Spinal cord (tissue), 10 donors: ENCODE data around the gene ANKRD60. TPM values are rescaled to one million over a fixed set of nuclear protein-coding genes. Genes with fewer than 3 reads are reported as not detected.

Source experiments
- DNase-seq, 6 donors: peaks; one replicate each; pipeline versions ENCODE4 v3.0.0 to v3.0.0-alpha.2; 2013 to 2015; ENCODE audit warnings: low spot score in 6 of 6, low read depth in 4 of 6
- H3K27ac ChIP-seq: one replicate; pipeline ENCODE4 v1.5.1; 2013; ENCODE audit warnings: low read depth, low read length, control low read depth
- H3K27me3 ChIP-seq: one replicate; pipeline ENCODE4 v1.6.1; 2013; ENCODE audit warnings: low read length; ENCODE audit not compliant: control insufficient read depth, insufficient read depth
- H3K36me3 ChIP-seq: one replicate; pipeline ENCODE4 v1.6.1; 2013; ENCODE audit warnings: low read length; ENCODE audit not compliant: control insufficient read depth, insufficient read depth
- H3K4me1 ChIP-seq: one replicate; pipeline ENCODE4 v1.6.1; 2013; ENCODE audit warnings: low read length; ENCODE audit not compliant: control insufficient read depth, insufficient read depth
- H3K4me3 ChIP-seq: one replicate; pipeline ENCODE4 v1.5.1; 2013; ENCODE audit warnings: low read depth, low read length, control low read depth
- H3K9me3 ChIP-seq: one replicate; pipeline ENCODE4 v1.6.1; 2013; ENCODE audit warnings: low read length; ENCODE audit not compliant: control insufficient read depth, insufficient read depth
- WGBS: methylation state at CpG from one replicate; pipeline ENCODE4 v1.1.5; 2013; ENCODE audit warnings: missing lambda C conversion rate; ENCODE audit not compliant: insufficient coverage; 5-methylcytosine and 5-hydroxymethylcytosine counted together
- long read RNA-seq, 4 donors: transcript quantifications; one replicate each; lab custom pipeline, GENCODE V29; 2026
- polyA plus RNA-seq, 2 donors: library from polyadenylated mRNA; unstranded; fragments of 120-200 nt; gene quantifications; one replicate each; pipeline ENCODE4 v1.2.1, GENCODE V29; 2013; ENCODE audit not compliant: insufficient read length in 2 of 2
- total RNA-seq, 2 donors: library from RNA; depleted of rRNA in 1 of 2; stranded (reverse); fragments of 120-200 nt in 1 of 2; fragments of >200 nt in 1 of 2; gene quantifications; one replicate each; pipeline versions ENCODE4 v1.2.3 to v1.2.4, GENCODE V29; 2013 to 2014
- donor health status: healthy.

Gene ANKRD60, protein sequence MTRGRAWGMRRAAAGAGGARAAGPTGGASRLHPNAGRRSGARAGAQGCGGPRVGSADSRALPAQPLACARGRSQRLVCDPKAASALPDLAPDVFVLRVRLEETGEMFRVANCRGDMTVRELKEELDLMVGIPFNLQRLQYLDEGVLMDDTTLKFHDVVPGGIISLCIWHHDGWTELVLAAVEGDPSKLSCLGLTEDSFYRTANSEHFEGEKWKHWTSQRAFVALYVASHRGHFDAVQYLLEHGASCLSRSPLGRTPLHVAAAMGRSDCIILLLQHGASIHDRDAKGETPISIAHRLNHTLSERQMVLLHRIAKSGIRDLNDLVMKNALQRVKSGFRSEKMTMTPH
- total RNA-seq (not detected), polyA plus RNA-seq (not detected)
- long read RNA-seq, donor 1, result 0 reads
- long read RNA-seq, donor 2, result 0 reads
- long read RNA-seq, donor 3, result 0 reads
- long read RNA-seq, donor 4, result 0 reads

DNA sequence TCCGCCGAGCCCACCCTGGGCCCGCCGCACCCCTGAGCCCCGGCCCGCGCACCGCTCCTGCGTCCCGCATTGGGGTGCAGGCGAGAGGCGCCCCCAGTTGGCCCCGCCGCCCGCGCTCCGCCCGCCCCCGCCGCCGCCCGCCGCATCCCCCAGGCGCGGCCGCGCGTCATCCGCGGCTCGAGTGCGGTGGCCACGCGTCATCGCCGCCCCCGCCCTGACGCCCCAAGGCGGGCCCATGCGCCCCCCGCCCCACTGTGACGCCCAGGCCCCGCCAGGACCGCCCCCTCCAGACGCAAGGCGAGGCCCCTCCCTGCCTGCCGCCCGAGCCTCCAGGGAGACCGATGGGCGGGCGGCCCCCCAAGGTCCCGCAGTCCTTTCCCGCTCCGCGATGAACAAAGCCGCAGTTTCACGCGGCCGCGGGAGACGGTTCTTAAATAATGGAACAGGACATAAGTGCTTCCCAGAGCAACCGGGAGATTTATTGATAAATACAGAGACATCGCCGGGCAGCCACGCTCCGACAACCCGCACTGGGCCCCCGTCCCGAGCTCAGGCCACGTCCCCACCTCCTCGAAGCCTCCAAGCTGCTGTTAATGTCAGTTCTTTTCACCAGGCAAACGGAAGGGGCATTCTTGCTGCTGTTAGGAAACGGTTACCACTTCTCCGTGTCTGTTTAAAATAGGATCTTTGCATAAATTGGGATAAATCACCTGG lies at the start of gene ANKRD60:
ANKRD60 (minus strand) TSS at position 170 of the 714 bp plus-strand sequence; CDS start at position 170, 0 bp downstream.
- Histone ChIP-seq H3K36me3 (no peaks in the 10 kb centered on the region), H3K4me1 (peaks cover 15% of the 10 kb centered on the region), H3K9me3 (no peaks in the 10 kb centered on the region), H3K27ac (no peak within 1 kb of the TSS), H3K4me3 (peak within 1 kb of the TSS; percentile 18), H3K27me3 (peaks cover 42% of the 10 kb centered on the region)
- DNase-seq, result peak in 2 of 6 donors; percentile 61 to 78
- WGBS, result under 1% methylated on average over 74 of the region's 74 CpGs

DNA sequence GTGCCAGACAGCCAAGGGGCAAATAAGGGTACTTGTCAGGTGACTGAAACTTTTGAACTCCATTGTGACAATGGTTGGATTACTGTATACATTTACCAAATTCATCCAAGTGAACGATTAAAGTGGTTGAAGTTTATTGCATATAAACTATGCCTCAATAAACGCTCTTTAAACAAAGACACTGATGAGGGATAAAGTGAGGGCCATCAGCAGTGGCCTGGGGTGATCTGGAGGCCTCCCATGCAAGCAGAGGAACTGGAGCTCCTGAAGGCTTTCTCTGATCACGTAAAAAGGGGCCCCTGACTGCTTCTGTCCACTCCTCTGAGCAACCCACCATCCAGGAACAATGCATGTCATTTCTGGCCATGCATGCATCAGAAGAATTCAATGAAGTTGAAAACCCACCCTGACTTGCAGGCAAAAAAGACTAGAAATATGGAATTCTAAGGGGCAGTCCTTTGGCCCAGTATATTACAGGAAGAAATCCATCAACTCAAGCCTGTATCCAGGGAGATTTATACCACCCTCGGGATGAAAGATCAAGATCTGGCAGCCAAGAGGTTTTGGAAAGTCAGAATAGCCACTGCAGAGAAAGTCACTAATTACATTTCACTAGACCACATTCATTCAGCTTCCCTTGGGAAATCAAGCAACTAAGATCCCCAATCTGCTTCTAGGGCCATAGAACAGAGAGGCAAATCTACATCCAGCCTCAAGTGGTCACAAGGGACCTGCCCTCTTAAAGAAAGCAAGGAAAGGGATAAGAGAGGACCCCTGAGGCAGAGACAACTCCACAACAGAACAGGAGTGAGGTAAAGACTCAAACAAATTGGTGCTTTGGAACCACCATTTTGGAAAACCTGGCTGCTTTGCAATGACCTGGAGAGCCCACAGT lies 49.4 kb upstream of the ANKRD60 start:
- no peaks in the 10 kb centered on the region for H3K36me3 ChIP-seq
- H3K4me1 ChIP-seq, result no peaks in the 10 kb centered on the region
- no peak overlapping the region for H3K4me3 ChIP-seq
- DNase-seq, result peak in 1 of 6 donors; percentile 30
- no peak overlapping the region for H3K27ac ChIP-seq
- 68% methylated on average over 3 of the region's 4 CpGs for WGBS
- H3K9me3 ChIP-seq, result no peaks in the 10 kb centered on the region
- no peaks in the 10 kb centered on the region for H3K27me3 ChIP-seq

DNA sequence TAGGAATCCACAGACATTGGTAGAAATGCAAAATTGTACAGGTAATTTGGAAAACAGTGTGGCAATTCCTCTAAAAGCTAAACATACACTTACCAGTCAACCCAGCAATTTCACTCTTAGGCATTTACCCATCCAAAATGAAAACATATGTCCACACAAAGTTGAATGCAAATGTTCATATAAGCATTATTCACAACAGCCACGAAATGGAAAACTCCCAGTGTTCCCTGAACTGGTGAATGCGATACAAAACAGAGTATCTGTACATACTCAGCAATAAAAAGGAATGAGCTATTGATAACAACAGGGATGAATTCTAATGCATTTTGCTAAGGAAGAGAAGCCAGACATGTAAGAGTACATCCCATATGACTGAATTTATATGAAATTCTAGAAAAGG lies 48.7 kb upstream of the ANKRD60 start:
- Histone ChIP-seq H3K27ac (no peak overlapping the region), H3K4me3 (no peak overlapping the region), H3K4me1 (no peaks in the 10 kb centered on the region), H3K27me3 (no peaks in the 10 kb centered on the region), H3K36me3 (no peaks in the 10 kb centered on the region), H3K9me3 (no peaks in the 10 kb centered on the region)
- DNase-seq, result no peak
- WGBS, result no CpG with 5 or more reads among the region's 2 CpGs

DNA sequence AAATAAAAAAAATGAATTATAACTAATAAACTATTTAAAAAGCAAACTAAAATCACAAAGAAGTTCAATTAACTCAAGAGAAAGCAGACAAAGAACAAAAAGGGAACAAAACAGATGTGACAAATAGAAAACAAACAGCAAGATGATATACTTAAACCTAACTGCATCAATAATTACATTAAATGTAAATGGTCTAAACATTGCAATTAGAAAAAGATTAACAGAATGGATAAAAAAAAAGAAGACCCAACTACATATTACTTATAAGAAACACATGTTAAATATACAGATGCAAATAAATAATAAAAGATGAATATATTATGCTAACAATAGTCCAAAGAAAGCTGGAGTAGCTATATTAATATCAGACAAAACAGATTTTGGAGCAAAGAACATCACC lies 45.9 kb upstream of the ANKRD60 start:
- Histone ChIP-seq H3K4me1 (no peaks in the 10 kb centered on the region), H3K27ac (no peak overlapping the region), H3K9me3 (no peaks in the 10 kb centered on the region), H3K36me3 (no peaks in the 10 kb centered on the region), H3K27me3 (no peaks in the 10 kb centered on the region), H3K4me3 (no peak overlapping the region)
- no peak for DNase-seq

DNA sequence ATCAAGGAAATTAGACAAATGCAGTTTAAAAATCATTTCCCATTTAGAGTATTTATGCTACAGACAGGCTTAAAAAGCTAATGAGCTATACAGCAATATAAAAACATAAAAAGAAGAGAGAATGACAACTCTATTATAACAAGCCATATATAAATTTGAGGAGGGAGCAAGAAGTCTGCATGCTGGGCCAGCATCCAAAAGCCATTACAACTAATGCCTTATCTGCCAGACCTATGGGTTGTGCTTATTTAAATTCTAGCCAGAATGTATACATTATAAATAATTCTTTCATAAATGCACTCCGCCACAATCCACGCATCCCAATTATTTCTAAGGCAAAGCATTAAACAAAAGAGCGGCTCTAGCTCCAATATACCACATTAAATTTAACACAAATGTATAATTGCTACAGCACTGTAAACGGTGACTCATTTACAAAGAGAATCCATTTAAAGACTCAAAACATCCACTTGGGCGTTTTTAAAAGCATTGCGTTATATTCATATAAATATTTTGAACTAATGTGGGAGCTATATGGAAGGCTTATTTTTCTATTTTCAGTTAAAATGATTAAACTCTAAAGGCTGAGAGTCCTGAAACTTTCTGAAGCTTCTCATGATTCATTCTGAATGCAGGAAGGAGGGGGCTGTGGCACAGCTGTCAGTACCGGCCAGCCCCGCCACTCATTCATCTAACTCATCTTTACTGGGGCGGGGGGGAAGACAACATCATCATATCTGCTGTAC lies 43.3 kb upstream of the ANKRD60 start:
- Histone ChIP-seq H3K36me3 (peaks cover 9% of the 10 kb centered on the region), H3K4me3 (no peak overlapping the region), H3K9me3 (no peaks in the 10 kb centered on the region), H3K27ac (no peak overlapping the region), H3K4me1 (no peaks in the 10 kb centered on the region), H3K27me3 (no peaks in the 10 kb centered on the region)
- peak in 3 of 6 donors; percentile 2 to 78 (median 9) for DNase-seq
- WGBS, result no CpG with 5 or more reads among the region's 9 CpGs

DNA sequence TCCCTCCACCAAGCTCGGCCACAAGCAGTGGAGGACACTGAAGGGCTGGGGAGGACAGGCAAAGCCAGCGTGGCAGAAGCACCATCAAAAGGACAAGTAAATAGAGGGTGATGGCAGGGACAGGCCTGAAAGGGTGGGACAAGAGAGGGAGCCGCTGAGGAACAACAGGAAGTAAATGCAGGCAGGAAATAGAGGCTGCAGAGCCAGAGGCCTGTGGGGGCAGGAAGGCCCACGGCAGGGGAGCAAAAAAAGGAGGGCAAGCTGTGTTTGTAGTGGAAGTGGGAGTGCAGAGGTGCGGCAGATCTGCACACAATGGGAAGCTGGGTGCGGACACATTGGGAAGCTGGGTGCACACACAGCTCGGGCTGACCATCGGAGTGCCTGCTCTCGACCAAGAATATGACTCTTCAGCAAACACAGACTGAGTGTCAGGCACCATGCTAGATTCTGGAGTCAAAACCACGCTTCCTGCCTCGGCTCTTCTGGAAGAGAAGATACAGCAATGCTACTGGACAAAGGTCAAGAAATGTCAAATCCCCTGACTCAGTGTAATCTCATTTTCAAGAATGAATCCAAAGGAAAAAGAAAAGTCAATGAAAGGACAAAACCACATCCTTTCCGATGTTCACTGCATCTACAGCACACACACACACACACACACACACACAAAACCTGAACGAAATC lies 40.6 kb upstream of the ANKRD60 start:
- Histone ChIP-seq H3K4me1 (no peaks in the 10 kb centered on the region), H3K27me3 (no peaks in the 10 kb centered on the region), H3K9me3 (no peaks in the 10 kb centered on the region), H3K4me3 (no peak overlapping the region), H3K36me3 (peaks cover 19% of the 10 kb centered on the region), H3K27ac (no peak overlapping the region)
- no peak for DNase-seq
- WGBS, result 73% methylated on average over 11 of the region's 13 CpGs

DNA sequence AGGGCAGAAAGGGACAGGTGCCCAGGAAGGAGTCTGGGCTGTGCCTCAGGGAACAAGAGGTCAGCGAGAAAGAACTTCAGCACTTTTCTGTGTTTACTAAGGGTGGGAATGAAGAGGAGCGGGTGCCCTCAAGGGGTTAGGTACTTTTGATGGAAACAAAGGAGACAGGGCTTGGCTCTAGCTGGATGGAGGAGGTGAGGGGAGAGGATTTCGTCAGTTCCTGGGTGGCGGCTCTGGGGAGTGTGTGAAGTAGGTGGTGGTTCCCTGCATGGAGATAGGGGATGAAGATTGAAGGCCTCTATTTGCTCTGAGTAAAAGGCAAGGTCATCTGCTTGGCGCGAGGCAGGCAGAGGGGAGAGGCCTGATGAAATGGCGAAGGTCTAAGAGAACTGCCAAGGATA lies 40.0 kb upstream of the ANKRD60 start:
- DNase-seq, result no peak
- H3K4me3 ChIP-seq, result no peak overlapping the region
- H3K9me3 ChIP-seq, result no peaks in the 10 kb centered on the region
- no peak overlapping the region for H3K27ac ChIP-seq
- H3K27me3 ChIP-seq, result no peaks in the 10 kb centered on the region
- no peaks in the 10 kb centered on the region for H3K4me1 ChIP-seq
- peaks cover 22% of the 10 kb centered on the region for H3K36me3 ChIP-seq
- WGBS, result 93% methylated on average over 7 of the region's 7 CpGs

DNA sequence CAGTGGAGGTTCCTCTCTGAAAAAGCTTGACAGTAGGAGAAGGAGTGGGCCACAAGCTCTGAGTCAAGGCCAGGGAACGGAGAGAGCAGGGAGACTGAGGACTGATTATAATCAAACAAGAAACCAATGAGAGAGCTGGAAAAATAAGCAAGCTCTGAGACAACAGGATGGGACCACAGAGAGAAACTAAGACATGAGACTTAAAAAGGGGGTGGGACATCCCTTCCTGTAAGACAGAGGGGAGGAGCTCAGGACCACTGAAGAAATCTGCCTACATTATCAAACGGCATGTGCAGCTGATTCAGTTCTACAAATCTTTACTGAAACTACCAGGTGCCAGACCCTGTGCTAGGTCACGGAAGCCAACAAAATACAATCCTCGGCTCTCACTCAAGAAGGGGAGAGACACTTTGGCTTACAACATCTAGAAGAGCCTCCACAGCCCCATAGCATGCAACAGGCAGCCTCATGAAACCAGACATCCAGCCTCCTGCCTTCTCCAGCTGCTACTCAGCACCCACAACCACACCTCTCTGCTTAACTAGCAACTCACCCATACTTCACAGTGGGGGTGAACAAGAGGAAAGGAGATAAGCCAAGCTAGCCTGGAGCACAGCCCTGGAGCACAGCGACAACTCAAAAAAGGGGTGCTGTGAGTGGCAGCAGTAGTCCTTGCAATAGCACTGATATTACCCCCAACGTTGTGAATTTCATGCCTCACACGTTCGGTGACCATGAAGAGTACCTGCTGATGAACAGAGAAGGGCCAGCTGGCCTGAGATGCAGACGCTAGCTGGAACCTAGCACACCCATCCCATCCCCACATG lies 39.1 kb upstream of the ANKRD60 start:
- peaks cover 23% of the 10 kb centered on the region for H3K36me3 ChIP-seq
- no peak overlapping the region for H3K4me3 ChIP-seq
- no peaks in the 10 kb centered on the region for H3K27me3 ChIP-seq
- H3K9me3 ChIP-seq, result no peaks in the 10 kb centered on the region
- 95% methylated on average over 7 of the region's 9 CpGs for WGBS
- H3K27ac ChIP-seq, result no peak overlapping the region
- no peaks in the 10 kb centered on the region for H3K4me1 ChIP-seq
- DNase-seq, result no peak
